Measurements from ENCODE around the gene BAD.
"Not testable (repeated sequence)": the region's sequence is repeated elsewhere in the genome, so short reads cannot be mapped to it uniquely, and the experiment has no call there.

Gene BAD

DNA sequence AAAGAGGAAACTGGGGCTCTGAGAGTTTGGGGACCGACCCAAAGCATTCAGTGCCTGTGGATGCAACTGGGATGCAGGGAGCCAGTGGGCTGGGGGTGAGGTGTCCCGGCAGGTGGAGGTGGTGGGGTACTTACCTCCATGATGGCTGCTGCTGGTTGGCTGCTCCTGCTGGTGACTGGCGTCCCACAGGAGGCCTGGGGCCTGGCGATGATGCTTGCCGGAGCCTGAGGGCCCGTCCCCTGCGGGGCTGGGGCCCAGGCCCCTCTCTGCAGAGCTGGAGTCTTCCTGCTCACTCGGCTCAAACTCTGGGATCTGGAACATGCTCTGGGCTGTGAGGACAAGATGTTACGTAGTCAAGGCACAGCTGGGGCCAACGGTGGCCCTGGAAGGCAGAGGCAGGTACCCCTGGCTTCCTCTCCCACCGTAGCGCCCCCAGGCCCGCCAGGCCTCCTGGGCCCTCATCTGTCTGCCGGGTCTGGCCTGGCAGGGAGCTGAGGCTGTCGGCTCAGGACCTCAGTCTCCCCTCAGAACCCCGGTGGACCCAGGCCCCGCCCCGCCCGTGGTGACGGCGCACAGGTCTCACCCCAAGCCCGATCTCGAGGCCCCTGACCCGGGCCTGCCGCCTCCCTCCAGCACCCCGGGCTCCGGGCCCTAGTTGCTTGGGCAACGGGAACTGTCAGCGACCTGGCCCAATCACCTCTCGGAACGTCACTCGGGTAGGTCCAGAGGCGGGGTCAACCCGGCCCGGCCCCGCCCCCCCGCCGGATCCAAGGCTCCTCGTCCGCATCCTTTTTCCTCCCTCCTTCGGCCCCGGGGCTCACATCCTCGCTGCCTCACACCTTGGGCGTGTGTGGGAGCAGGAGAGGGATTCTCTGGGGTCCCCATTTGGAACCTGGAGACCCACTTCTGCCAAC lies at the start of gene BAD:
Gene BAD (minus strand): TSS at position 618 of the 914 bp plus-strand sequence. CDS start 297 bp downstream, at position 321.
- peak; percentile 95 for DNase-seq (ENCODE audit: low spot score)

- no peak for DNase-seq (ENCODE audit: low spot score)
These were observed 49.1 kb upstream of the BAD start for GRCh38 chr11:64333556-64333955.

DNA sequence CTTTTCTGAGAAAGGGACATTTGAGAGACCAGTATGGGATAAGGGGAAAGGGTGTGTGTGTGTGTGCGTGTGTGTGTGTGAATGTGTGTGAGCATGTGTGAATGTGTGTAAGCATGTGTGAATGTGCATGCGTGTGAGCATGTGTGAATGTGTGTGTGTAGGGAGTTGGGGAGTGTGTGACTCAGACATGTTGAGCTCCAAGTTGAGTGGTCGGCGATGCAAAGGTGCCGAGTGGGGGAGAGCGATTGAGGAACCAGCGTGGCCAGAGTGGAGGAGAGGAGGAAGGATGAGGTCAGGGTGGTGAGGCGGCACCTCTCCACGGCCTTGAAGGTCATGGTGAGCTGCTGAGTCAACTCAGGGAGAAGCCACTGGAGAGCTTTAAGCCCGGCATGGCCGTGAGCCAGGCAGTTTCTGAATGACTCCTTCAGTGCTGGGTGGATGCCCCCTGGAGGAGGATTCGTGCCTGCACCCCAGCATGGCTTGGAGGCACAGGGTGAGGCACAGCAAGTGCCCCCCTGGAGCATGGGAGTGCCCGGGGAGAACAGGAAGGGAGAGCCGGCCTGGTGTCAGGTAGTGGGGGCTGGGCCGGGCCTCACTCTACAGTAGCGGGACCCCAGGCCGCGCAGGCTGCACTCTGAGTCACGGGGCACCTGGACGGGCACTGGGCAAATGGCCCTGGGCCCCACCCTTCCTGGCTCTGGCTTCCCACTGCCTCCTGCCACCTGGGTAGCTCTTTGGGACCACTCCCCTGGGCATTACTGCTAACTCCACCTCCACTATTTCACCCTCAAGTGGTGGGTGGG lies 47.3 kb upstream of the BAD start:
- peak; percentile 80 for DNase-seq (ENCODE audit: low spot score)

- no peak for DNase-seq (ENCODE audit: low spot score)
These were observed 46.4 kb upstream of the BAD start for GRCh38 chr11:64330888-64331287.

GRCh38 chr11:64327993-64328392 lies 43.5 kb upstream of the BAD start:
- no peak for DNase-seq (ENCODE audit: low spot score)

DNA sequence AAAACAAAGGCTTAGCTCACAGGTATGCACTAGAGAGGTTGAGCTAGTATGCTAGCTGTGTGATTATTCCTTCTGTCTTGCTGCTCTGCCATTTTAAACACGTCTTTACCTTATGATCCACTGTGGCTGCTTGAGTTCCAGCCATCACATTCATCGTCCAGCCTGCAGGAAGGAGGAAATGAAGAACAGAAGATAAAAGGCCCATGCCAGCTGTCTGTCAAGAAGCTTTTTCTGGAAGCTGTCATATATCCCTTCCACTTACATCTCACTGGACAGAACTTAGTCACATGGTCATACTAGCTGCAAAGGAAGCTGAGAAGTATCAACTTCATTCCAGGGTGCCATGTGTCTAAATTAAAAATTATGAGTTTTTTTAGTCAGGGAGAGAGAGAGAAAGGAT lies 42.9 kb upstream of the BAD start:
- no peak for DNase-seq (ENCODE audit: low spot score)

GRCh38 chr11:64324692-64325469 lies 40.4 kb upstream of the BAD start:
- no peak for DNase-seq (ENCODE audit: low spot score)

DNA sequence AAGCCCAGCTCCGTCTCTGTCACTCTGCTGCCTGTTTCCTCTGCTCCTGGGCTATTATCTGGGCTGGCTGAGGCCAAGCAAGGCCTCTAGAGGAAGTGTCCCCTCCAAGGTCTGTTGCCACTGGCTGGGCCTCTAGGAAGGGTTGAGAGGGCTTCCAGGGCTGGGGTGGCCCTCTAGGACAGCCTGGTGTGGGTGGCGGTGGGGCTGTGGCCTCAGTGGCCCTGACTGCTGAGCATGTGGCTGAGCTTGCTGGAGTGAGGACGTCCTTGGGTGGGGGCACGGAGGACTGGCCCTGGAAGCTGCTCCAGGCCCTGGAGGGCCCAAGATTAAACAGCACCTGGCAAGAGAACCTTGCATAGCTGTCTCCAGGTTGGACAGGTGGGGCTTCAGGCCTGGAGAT lies 39.5 kb upstream of the BAD start:
- not testable (repeated sequence) for DNase-seq (ENCODE audit: low spot score)

DNA sequence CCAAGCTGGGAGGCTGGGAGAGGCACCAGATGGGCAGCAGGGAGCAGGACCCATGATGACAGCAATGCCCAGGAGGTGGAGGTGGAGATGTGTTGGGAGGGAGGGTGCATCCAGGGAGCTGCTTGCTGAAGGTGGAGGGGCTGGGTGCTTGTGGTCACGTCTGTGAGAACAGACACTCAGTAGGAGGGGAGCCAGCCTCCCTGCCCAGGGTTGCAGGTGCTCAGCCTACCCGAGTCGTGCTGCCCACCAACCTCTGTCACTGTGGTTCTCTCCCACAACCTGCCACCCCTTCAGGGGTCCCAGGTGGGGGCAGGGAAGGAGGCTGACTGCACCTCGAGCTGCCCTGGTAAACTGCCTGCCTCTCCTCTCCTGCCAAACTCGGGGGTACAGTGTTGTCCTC lies 38.9 kb upstream of the BAD start:
- no peak for DNase-seq (ENCODE audit: low spot score)

GRCh38 chr11:64322925-64323260 lies 38.4 kb upstream of the BAD start:
- DNase-seq (ENCODE audit: low spot score) = no peak

DNA sequence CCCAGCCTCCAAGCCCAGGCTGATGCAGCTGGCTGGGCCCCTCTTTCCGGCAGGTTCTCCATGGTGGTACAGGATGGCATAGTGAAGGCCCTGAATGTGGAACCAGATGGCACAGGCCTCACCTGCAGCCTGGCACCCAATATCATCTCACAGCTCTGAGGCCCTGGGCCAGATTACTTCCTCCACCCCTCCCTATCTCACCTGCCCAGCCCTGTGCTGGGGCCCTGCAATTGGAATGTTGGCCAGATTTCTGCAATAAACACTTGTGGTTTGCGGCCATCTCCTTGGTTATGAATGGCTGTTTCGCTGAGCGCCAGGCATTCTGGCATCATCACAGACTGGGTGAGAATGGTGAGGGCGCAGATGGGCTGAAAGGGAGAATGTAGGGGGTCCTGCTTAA lies 37.1 kb upstream of the BAD start:
- DNase-seq (ENCODE audit: low spot score) = no peak

- DNase-seq (ENCODE audit: low spot score) = no peak
These were observed 36.6 kb upstream of the BAD start for GRCh38 chr11:64321026-64321425.

DNA sequence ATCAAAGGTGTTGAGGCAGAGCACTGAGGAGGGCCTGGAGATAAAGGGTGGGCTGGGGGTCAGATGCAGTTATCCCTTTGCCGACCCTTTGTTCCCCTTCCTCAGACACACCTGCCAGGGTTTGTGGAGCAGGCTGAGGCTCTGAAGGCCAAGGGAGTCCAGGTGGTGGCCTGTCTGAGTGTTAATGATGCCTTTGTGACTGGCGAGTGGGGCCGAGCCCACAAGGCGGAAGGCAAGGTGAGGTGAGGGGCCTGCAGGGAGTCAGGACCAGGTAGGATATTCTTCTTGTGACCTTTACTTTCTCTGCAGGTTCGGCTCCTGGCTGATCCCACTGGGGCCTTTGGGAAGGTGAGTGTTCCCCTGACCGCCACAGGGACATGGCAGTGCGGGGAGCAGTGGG lies 36.1 kb upstream of the BAD start:
- no peak for DNase-seq (ENCODE audit: low spot score)

DNA sequence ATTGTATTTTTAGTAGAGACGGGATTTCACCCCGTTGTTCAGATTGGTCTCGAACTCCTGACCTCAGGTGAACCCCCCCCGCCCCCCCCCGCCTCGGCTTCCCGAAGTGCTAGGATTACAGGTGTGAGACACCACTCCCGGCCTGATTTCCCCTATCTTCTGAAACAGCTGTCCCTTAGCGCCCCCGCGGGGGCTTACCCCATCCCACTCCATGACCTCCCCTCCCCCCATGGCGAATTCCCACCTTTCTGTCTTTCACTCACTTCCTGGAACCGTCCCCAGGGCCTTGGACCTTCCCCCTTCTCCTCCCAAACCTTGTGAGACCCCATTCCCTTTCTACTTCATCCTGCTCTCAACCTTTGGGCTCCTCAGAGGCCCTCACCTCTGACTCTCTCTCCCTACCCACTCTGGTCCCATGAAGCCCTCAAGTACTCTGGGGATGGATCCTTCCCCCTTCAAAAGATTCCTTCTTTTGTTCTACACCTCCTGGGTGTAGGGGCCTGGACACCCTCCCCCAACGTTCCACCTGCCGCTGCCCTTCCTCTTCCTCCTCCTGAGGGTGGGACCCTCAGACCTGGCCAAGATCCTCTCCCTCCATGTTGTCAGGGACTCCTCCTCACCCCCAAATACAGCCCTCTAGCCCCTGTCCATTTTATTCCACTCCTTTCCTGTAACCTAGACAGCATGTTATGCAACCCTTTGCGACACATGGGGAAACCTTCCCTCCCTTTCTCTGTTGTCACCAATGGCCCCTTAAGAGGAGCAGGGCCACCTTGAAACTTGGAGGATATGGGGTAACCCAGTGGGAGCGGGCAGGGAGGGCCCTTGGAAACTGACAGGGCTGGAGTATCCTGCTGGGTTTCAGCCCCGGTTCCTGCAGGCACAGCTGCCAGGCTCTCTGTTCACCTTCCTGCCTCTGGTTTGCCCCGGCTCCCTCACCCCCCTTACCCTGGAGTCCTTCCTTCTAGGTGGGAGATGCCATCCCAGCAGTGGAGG lies 34.6 kb upstream of the BAD start:
- DNase-seq (ENCODE audit: low spot score) = no peak

GRCh38 chr11:64317961-64318765 lies 33.7 kb upstream of the BAD start, which contains the start of gene PRDX5:
PRDX5 (plus strand) TSS chr11:64318121; CDS start chr11:64318216, 95 bp downstream.
- peak; percentile 98 for DNase-seq (ENCODE audit: low spot score)

DNA sequence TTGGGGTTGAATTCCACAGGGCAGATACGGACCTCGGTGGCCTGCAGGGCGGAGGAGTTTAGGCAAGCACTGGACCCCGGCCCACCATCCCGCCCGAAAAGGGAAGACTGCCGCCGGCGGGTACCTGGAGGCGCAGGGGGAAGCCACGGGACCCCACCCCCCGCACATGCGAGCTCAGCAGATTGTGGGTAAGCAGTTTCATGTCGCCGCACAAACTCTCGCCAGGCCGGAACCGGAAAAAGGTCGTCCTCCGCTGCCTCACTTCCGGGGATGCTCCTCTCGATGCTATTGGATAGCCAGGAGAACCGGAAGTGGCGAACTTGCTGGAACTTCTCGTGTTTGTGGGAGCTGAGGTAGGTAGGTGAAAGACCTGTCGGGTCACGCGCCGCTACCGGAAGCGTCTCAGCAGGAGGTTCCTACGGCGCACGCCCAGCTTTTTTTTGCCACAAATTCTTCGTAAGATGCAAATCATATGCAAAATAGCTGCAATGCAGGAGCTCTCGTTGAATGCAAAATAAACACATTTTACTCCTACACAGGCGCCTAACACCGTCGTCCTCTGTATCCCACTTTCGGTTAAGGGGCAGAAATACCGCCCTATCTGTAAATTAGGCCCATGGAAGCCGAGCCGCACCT lies 33.0 kb upstream of the BAD start, which contains the start of gene TRMT112:
Gene TRMT112 (minus strand): TSS at position 235 of the 636 bp plus-strand sequence. CDS start 33 bp downstream, at position 202.
- peak; percentile 99 for DNase-seq (ENCODE audit: low spot score)

GRCh38 chr11:64316672-64317324 lies 32.3 kb upstream of the BAD start:
- peak; percentile 67 for DNase-seq (ENCODE audit: low spot score)

- DNase-seq (ENCODE audit: low spot score) = not testable (repeated sequence)
These were observed 31.4 kb upstream of the BAD start for GRCh38 chr11:64315667-64316526.
